ENCODE results near the gene FAM3B. TPM values are rescaled to one million over a fixed set of nuclear protein-coding genes. Genes with fewer than 3 reads are reported as not detected.

FAM3B gene
- total and polyA plus RNA-seq, 9 of the 15 experiments (the other 6 are each of a cell fraction or from before 2014, with no cell fraction given): 0.04 to 0.18 (median 0.12) TPM; not detected in 5

- Histone ChIP-seq H3K9me1 (ENCODE audit: control insufficient read depth, insufficient read depth, low read length) (no peaks in the 10 kb centered on the region), H3K27me3 (ENCODE audit: control insufficient read depth in 2 of 2, insufficient read depth in 2 of 2, low read length in 2 of 2) (peaks cover 31 to 69% of the 10 kb centered on the region in 2 experiments; a peak in 4 of 5 replicates), H3K27ac (ENCODE audit: extremely low read depth, low read depth, low read length) (no peak overlapping the region), H4K20me1 (replicated peaks; ENCODE audit: control insufficient read depth, insufficient read depth, low read length) (no peaks in the 10 kb centered on the region), H3K9ac (ENCODE audit: insufficient read depth in 1 of 2, low read depth in 2 of 2, low read length in 2 of 2) (no peak overlapping the region), H2AFZ (ENCODE audit: low read depth, low read length) (no peak overlapping the region), H3K4me3 (no peak overlapping the region), H3K79me2 (ENCODE audit: control insufficient read depth, insufficient read depth, low read length) (no peaks in the 10 kb centered on the region), H3K36me3 (ENCODE audit: control insufficient read depth, insufficient read depth, low read length) (no peaks in the 10 kb centered on the region), H3K4me1 (replicated peaks in 1 of 2; ENCODE audit: control insufficient read depth in 2 of 2, insufficient read depth in 2 of 2, low read length in 2 of 2) (no peaks in the 10 kb centered on the region; a peak in 1 of 5 replicates), H3K4me2 (ENCODE audit: insufficient read depth, low read length) (no peak overlapping the region), H3K9me3 (replicated peaks; ENCODE audit: control insufficient read depth, insufficient read depth, low read depth, low read length) (no peaks in the 10 kb centered on the region)
- ChIA-PET POLR2A (interaction anchor here (0.5 kb wide), 1 partner anchor 319 kb away, joined by 3 read pairs; no protein-coding TSS in a partner anchor), CTCF (ENCODE audit: low intra/inter-chr PET ratio) (no interaction called here)
- FAIRE-seq (peak; percentile 15), ATAC-seq (peak; percentile 61), DNase-seq (ENCODE audit: extremely low read depth in 1 of 4, low spot score in 3 of 4) (peak; percentile 45 to 65 (median 62))
- under 1% methylated on average over 12 of the region's 12 CpGs for WGBS (ENCODE audit: insufficient coverage, low coverage, missing lambda C conversion rate)
- BruUV-seq (replicated peaks): no TSS peak
- in situ Hi-C loops (cut with MboI) (no loop called here), intact Hi-C loops (cut with micrococcal nuclease) (no loop called here)
- TF ChIP-seq CREB3 (tag; conservative IDR thresholded peaks at IDR 0.05; ENCODE audit: low read depth) (no peak), ZC3H8 (IDR thresholded peaks at IDR 0.05) (no peak), ETS2 (tag; IDR thresholded peaks at IDR 0.05; ENCODE audit: borderline replicate concordance, poor library complexity, severe bottlenecking) (no peak), ZNF707 (CRISPR knock-in tag; conservative IDR thresholded peaks at IDR 0.05) (no peak), ZNF444 (CRISPR knock-in tag; IDR thresholded peaks at IDR 0.05) (no peak), NR2C1 (IDR thresholded peaks at IDR 0.05) (no peak), NR2C1 (tag; IDR thresholded peaks at IDR 0.05) (peak; percentile 84), POLR3A (IDR thresholded peaks at IDR 0.05; ENCODE audit: borderline replicate concordance, extremely low read depth, insufficient read depth, insufficient read length) (no peak), ZNF57 (CRISPR knock-in tag; IDR thresholded peaks at IDR 0.05) (no peak), FOXM1 (IDR thresholded peaks at IDR 0.05; ENCODE audit: low read depth) (no peak), FOXM1 (CRISPR knock-in tag; IDR thresholded peaks at IDR 0.05; ENCODE audit: low read depth) (no peak), STAG1 (CRISPR knock-in tag; IDR thresholded peaks at IDR 0.05; ENCODE audit: borderline replicate concordance) (no peak), SMARCE1 (IDR thresholded peaks at IDR 0.05) (no peak), FOSL1 (tag; conservative IDR thresholded peaks at IDR 0.05) (peak; percentile 78), ZNF140 (CRISPR knock-in tag; IDR thresholded peaks at IDR 0.05) (no peak)
- TF ChIP-seq, protein P1, sequence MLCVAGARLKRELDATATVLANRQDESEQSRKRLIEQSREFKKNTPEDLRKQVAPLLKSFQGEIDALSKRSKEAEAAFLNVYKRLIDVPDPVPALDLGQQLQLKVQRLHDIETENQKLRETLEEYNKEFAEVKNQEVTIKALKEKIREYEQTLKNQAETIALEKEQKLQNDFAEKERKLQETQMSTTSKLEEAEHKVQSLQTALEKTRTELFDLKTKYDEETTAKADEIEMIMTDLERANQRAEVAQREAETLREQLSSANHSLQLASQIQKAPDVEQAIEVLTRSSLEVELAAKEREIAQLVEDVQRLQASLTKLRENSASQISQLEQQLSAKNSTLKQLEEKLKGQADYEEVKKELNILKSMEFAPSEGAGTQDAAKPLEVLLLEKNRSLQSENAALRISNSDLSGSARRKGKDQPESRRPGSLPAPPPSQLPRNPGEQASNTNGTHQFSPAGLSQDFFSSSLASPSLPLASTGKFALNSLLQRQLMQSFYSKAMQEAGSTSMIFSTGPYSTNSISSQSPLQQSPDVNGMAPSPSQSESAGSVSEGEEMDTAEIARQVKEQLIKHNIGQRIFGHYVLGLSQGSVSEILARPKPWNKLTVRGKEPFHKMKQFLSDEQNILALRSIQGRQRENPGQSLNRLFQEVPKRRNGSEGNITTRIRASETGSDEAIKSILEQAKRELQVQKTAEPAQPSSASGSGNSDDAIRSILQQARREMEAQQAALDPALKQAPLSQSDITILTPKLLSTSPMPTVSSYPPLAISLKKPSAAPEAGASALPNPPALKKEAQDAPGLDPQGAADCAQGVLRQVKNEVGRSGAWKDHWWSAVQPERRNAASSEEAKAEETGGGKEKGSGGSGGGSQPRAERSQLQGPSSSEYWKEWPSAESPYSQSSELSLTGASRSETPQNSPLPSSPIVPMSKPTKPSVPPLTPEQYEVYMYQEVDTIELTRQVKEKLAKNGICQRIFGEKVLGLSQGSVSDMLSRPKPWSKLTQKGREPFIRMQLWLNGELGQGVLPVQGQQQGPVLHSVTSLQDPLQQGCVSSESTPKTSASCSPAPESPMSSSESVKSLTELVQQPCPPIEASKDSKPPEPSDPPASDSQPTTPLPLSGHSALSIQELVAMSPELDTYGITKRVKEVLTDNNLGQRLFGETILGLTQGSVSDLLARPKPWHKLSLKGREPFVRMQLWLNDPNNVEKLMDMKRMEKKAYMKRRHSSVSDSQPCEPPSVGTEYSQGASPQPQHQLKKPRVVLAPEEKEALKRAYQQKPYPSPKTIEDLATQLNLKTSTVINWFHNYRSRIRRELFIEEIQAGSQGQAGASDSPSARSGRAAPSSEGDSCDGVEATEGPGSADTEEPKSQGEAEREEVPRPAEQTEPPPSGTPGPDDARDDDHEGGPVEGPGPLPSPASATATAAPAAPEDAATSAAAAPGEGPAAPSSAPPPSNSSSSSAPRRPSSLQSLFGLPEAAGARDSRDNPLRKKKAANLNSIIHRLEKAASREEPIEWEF (CRISPR knock-in tag; IDR thresholded peaks at IDR 0.05): no peak
Observed at GRCh38 chr21:41366522-41367151, 50.0 kb downstream of the FAM3B start.
